ENCODE measurements around the gene PWWP2B. TPM values are rescaled to one million over a fixed set of nuclear protein-coding genes. Genes with fewer than 3 reads are reported as not detected.

The PWWP2B gene
- total RNA-seq, 1 donor from 2014 or later = 12.0 TPM

GRCh38 chr10:132354356-132355094 lies 42.5 kb upstream of the PWWP2B start:
- Histone ChIP-seq H3K9me3 (ENCODE audit: insufficient read depth, low read depth, low read length) (no peaks in the 10 kb centered on the region), H3K4me1 (ENCODE audit: insufficient read depth, low read length) (no peaks in the 10 kb centered on the region), H3K36me3 (ENCODE audit: insufficient read depth, low read length) (no peaks in the 10 kb centered on the region), H2AFZ (ENCODE audit: low read depth, low read length) (no peak overlapping the region), H3K79me2 (ENCODE audit: insufficient read depth, low read length) (no peaks in the 10 kb centered on the region), H3K4me2 (ENCODE audit: low read length) (no peak overlapping the region), H3K9ac (ENCODE audit: low read length) (no peak overlapping the region), H3K27ac (ENCODE audit: low read depth, low read length) (no peak overlapping the region), H3K4me3 (ENCODE audit: insufficient read depth, low read depth, low read length) (no peak overlapping the region), H4K20me1 (ENCODE audit: insufficient read depth, low read length) (peaks cover 11% of the 10 kb centered on the region), H3K27me3 (ENCODE audit: insufficient read depth, low read length) (no peaks in the 10 kb centered on the region)
- Mint-ChIP-seq H3K4me1 (ENCODE audit: low read depth, unreplicated experiment) (no peaks in the 10 kb centered on the region), H3K9me3 (ENCODE audit: unreplicated experiment) (no peaks in the 10 kb centered on the region), H3K27ac (ENCODE audit: unreplicated experiment) (no peak overlapping the region), H3K27me3 (ENCODE audit: low read depth, unreplicated experiment) (no peaks in the 10 kb centered on the region), H3K36me3 (ENCODE audit: low read depth, unreplicated experiment) (peaks cover 10% of the 10 kb centered on the region), H3K4me3 (ENCODE audit: unreplicated experiment) (no peak overlapping the region)
- DNase-seq (ENCODE audit: low read depth) (no peak), FAIRE-seq (no peak)
- TF ChIP-seq CTCF (IDR thresholded peaks at IDR 0.05; ENCODE audit: insufficient read depth, low read depth, low read length) (no peak), EZH2 (IDR thresholded peaks at IDR 0.05; ENCODE audit: insufficient read depth, low read length) (no peak)

- Histone ChIP-seq H3K9ac (ENCODE audit: low read length) (no peak overlapping the region), H3K36me3 (ENCODE audit: insufficient read depth, low read length) (no peaks in the 10 kb centered on the region), H3K4me1 (ENCODE audit: insufficient read depth, low read length) (no peaks in the 10 kb centered on the region), H3K4me2 (ENCODE audit: low read length) (no peak overlapping the region), H3K27me3 (ENCODE audit: insufficient read depth, low read length) (no peaks in the 10 kb centered on the region), H4K20me1 (ENCODE audit: insufficient read depth, low read length) (peaks cover 11% of the 10 kb centered on the region), H3K4me3 (ENCODE audit: insufficient read depth, low read depth, low read length) (no peak overlapping the region), H3K27ac (ENCODE audit: low read depth, low read length) (no peak overlapping the region), H3K79me2 (ENCODE audit: insufficient read depth, low read length) (no peaks in the 10 kb centered on the region), H2AFZ (ENCODE audit: low read depth, low read length) (no peak overlapping the region), H3K9me3 (ENCODE audit: insufficient read depth, low read depth, low read length) (no peaks in the 10 kb centered on the region)
- Mint-ChIP-seq H3K4me3 (ENCODE audit: unreplicated experiment) (no peak overlapping the region), H3K9me3 (ENCODE audit: unreplicated experiment) (no peaks in the 10 kb centered on the region), H3K27ac (ENCODE audit: unreplicated experiment) (no peak overlapping the region), H3K4me1 (ENCODE audit: low read depth, unreplicated experiment) (no peaks in the 10 kb centered on the region), H3K27me3 (ENCODE audit: low read depth, unreplicated experiment) (no peaks in the 10 kb centered on the region), H3K36me3 (ENCODE audit: low read depth, unreplicated experiment) (peaks cover 10% of the 10 kb centered on the region)
- FAIRE-seq (no peak), DNase-seq (ENCODE audit: low read depth) (no peak)
- TF ChIP-seq CTCF (IDR thresholded peaks at IDR 0.05; ENCODE audit: insufficient read depth, low read depth, low read length) = no peak
- TF ChIP-seq EZH2 (IDR thresholded peaks at IDR 0.05; ENCODE audit: insufficient read depth, low read length) = no peak
These were observed 41.7 kb upstream of the PWWP2B start for GRCh38 chr10:132355297-132355696.

- Histone ChIP-seq H3K36me3 (ENCODE audit: insufficient read depth, low read length) (no peaks in the 10 kb centered on the region), H4K20me1 (ENCODE audit: insufficient read depth, low read length) (peaks cover 11% of the 10 kb centered on the region), H3K79me2 (ENCODE audit: insufficient read depth, low read length) (no peaks in the 10 kb centered on the region), H3K9ac (ENCODE audit: low read length) (no peak overlapping the region), H3K4me1 (ENCODE audit: insufficient read depth, low read length) (no peaks in the 10 kb centered on the region), H3K27me3 (ENCODE audit: insufficient read depth, low read length) (no peaks in the 10 kb centered on the region), H3K4me2 (ENCODE audit: low read length) (no peak overlapping the region), H3K27ac (ENCODE audit: low read depth, low read length) (no peak overlapping the region), H2AFZ (ENCODE audit: low read depth, low read length) (no peak overlapping the region), H3K4me3 (ENCODE audit: insufficient read depth, low read depth, low read length) (no peak overlapping the region), H3K9me3 (ENCODE audit: insufficient read depth, low read depth, low read length) (no peaks in the 10 kb centered on the region)
- Mint-ChIP-seq H3K4me1 (ENCODE audit: low read depth, unreplicated experiment) (no peaks in the 10 kb centered on the region), H3K4me3 (ENCODE audit: unreplicated experiment) (no peak overlapping the region), H3K27me3 (ENCODE audit: low read depth, unreplicated experiment) (no peaks in the 10 kb centered on the region), H3K27ac (ENCODE audit: unreplicated experiment) (no peak overlapping the region), H3K9me3 (ENCODE audit: unreplicated experiment) (no peaks in the 10 kb centered on the region), H3K36me3 (ENCODE audit: low read depth, unreplicated experiment) (peaks cover 8% of the 10 kb centered on the region)
- no peak for TF ChIP-seq EZH2 (IDR thresholded peaks at IDR 0.05; ENCODE audit: insufficient read depth, low read length)
- TF ChIP-seq CTCF (IDR thresholded peaks at IDR 0.05; ENCODE audit: insufficient read depth, low read depth, low read length) = no peak
- no peak for FAIRE-seq
- DNase-seq (ENCODE audit: low read depth) = no peak
These were observed 41.2 kb upstream of the PWWP2B start for GRCh38 chr10:132355754-132356153.
